Spleen (tissue), 11 donors: ENCODE results near the gene CSHL1. TPM values are rescaled to one million over a fixed set of nuclear protein-coding genes. Genes with fewer than 3 reads are reported as not detected.

ENCODE experiments used
- DNase-seq: peaks from one replicate; pipeline ENCODE4 v3.0.0-alpha.2; 2020
- H3K27ac ChIP-seq, 8 donors: fragments of 200-600 bp; sonication (generic) in 7 of 8; 1 replicate in 4 of 8; 2 replicates in 4 of 8; pipeline versions ENCODE4 v1.5.0 to v1.8.0; 2016 to 2021; ENCODE audit warnings: inconsistent platforms in 4 of 8, mild to moderate bottlenecking in 4 of 8, moderate library complexity in 1 of 8
- H3K27me3 ChIP-seq, 7 donors: fragments of 200-600 bp; sonication (generic) in 6 of 7; replicated peaks in 1 of 7; 1 replicate in 4 of 7; 2 replicates in 3 of 7; pipeline versions ENCODE4 v1.5.0 to v1.8.0; 2016 to 2021; ENCODE audit warnings: inconsistent platforms in 3 of 7, mild to moderate bottlenecking in 1 of 7
- H3K36me3 ChIP-seq, 6 donors: fragments of 200-600 bp; sonication (generic) in 5 of 6; 1 replicate in 4 of 6; 2 replicates in 2 of 6; pipeline versions ENCODE4 v1.5.0 to v1.8.0; 2016 to 2021; ENCODE audit warnings: inconsistent platforms in 2 of 6
- H3K4me1 ChIP-seq, 6 donors: fragments of 200-600 bp; sonication (generic) in 5 of 6; 1 replicate in 3 of 6; 2 replicates in 3 of 6; pipeline versions ENCODE4 v1.5.0 to v1.8.0; 2016 to 2021; ENCODE audit warnings: inconsistent platforms in 3 of 6
- H3K4me3 ChIP-seq, 8 donors: fragments of 200-600 bp; sonication (generic) in 7 of 8; 1 replicate in 4 of 8; 2 replicates in 4 of 8; pipeline versions ENCODE4 v1.5.0 to v1.8.0; 2016 to 2021; ENCODE audit warnings: inconsistent platforms in 4 of 8, mild to moderate bottlenecking in 4 of 8, moderate library complexity in 2 of 8
- H3K9me3 ChIP-seq, 8 donors: fragments of 200-600 bp; sonication (generic) in 7 of 8; 1 replicate in 4 of 8; 2 replicates in 4 of 8; pipeline versions ENCODE4 v1.5.0 to v1.8.0; 2016 to 2021; ENCODE audit warnings: inconsistent platforms in 4 of 8
- POLR2A ChIP-seq, 3 donors: fragments of 450-650 bp; IDR thresholded peaks; one replicate each; pipeline ENCODE4 v1.5.1; 2017; ENCODE audit warnings: antibody characterized with exemption in 3 of 3, mild to moderate bottlenecking in 1 of 3
- POLR2AphosphoS5 ChIP-seq, 3 donors: sonication (generic); formaldehyde crosslinking; IDR thresholded peaks; one replicate each; pipeline ENCODE4 v1.5.1; 2017; ENCODE audit warnings: antibody characterized with exemption in 3 of 3
- WGBS, 5 donors: extraction: QIAGEN DNeasy Blood & Tissue Kit in 3 of 5; methylation state at CpG; one replicate each; pipeline versions ENCODE4 v1.1.5 to v1.1.7; 2013 to 2018; 5-methylcytosine and 5-hydroxymethylcytosine counted together
- intact Hi-C: fragments of 100-400 bp; cut with DNase I; formaldehyde crosslinking; loops from one replicate; pipeline ENCODE4 v1.15.0; 2023; ENCODE audit warnings: low total_unique reads
- polyA plus RNA-seq, 3 donors: library from polyadenylated mRNA; stranded (reverse); fragments of 200-250 nt; gene quantifications; one replicate each; pipeline ENCODE4 v1.2.1, GENCODE V29; 2013
- total RNA-seq, 7 donors: library from RNA; depleted of rRNA in 3 of 7; stranded (reverse); fragments of >200 nt in 3 of 7; fragmentation: NEBNext Ultra II Directional in 4 of 7; extraction: Animal tissue kit (Norgen Biotek cat#: 25700) in 4 of 7; gene quantifications; one replicate each; pipeline versions ENCODE4 v1.1.0 to v1.2.1, GENCODE V29; 2016 to 2021
- TF ChIP-seq, protein P1 (sequence below), 11 experiments: fragments of 200-600 bp in 7 of 11; fragments of 450-650 bp in 4 of 11; sonication (generic) in 4 of 11; IDR thresholded peaks in 8 of 11; conservative IDR thresholded peaks in 3 of 11; 1 replicate in 7 of 11; 2 replicates in 4 of 11; pipeline versions ENCODE4 v1.4.0 to v1.8.0; 2016 to 2021; ENCODE audit warnings: antibody characterized with exemption in 11 of 11, inconsistent platforms in 4 of 11, mild to moderate bottlenecking in 1 of 11
- donor health status: healthy with polysubstance abuse.
- donor health status: DM: no; HTN: no; CAD: no; lungs with moderate emphysema.
- donor health status: DM: no; HTN: no; CAD: no.
- donor health status: Bipolar disorder and iron deficiency.
- donor health status: healthy.
- donor health status: DM: no; HTN: no; CAD: no.
- donor health status: DM: yes; HTN: yes; CAD: no.

The CSHL1 gene
- total and polyA plus RNA-seq, 10 donors: 0.06 TPM; not detected in 9

- H3K9me3 ChIP-seq: no peaks in the 10 kb centered on the region
- no peak overlapping the region for H3K4me3 ChIP-seq
- TF ChIP-seq, protein P1, sequence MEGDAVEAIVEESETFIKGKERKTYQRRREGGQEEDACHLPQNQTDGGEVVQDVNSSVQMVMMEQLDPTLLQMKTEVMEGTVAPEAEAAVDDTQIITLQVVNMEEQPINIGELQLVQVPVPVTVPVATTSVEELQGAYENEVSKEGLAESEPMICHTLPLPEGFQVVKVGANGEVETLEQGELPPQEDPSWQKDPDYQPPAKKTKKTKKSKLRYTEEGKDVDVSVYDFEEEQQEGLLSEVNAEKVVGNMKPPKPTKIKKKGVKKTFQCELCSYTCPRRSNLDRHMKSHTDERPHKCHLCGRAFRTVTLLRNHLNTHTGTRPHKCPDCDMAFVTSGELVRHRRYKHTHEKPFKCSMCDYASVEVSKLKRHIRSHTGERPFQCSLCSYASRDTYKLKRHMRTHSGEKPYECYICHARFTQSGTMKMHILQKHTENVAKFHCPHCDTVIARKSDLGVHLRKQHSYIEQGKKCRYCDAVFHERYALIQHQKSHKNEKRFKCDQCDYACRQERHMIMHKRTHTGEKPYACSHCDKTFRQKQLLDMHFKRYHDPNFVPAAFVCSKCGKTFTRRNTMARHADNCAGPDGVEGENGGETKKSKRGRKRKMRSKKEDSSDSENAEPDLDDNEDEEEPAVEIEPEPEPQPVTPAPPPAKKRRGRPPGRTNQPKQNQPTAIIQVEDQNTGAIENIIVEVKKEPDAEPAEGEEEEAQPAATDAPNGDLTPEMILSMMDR (IDR thresholded peaks at IDR 0.05 in 8 of 11, conservative IDR thresholded peaks at IDR 0.05 in 3 of 11): no peak
- no peak for TF ChIP-seq POLR2AphosphoS5 (IDR thresholded peaks at IDR 0.05)
- no peak for TF ChIP-seq POLR2A (IDR thresholded peaks at IDR 0.05)
- H3K27ac ChIP-seq: no peak overlapping the region
- no peak for DNase-seq
- intact Hi-C loops: no loop called here
- H3K27me3 ChIP-seq: no peaks in the 10 kb centered on the region
- 77 to 91% (median 87%) methylated on average over 17 to 18 of the region's 18 CpGs for WGBS, 5 donors
- peaks cover 18 to 94% (median 49%) of the 10 kb centered on the region in 6 donors for H3K4me1 ChIP-seq
- no peaks in the 10 kb centered on the region for H3K36me3 ChIP-seq
These were observed 38.7 kb upstream of the CSHL1 start for GRCh38 chr17:63949576-63950250.

DNA sequence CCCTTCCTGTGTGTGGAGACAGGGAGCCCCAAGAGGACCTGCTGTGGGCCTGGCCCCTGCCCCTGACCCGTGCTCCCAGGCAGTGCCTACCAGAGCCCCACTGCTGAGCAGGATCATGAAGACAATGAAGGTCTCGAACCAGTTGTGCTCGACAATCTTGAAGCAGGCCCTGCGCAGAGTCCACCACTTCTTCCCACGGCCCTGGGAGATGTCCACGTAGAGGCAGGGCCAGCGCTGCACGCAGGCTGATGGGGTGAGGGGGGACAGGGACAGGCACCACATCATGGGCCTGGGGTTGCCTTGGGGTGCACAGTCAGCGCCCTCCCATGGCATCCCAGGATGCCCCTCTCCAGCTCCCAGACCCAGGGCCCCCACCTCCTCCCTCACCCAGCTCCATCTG, 37.5 kb upstream of the CSHL1 start:
- no peaks in the 10 kb centered on the region for H3K27me3 ChIP-seq
- TF ChIP-seq, protein P1 (IDR thresholded peaks at IDR 0.05 in 8 of 11, conservative IDR thresholded peaks at IDR 0.05 in 3 of 11): no peak
- TF ChIP-seq POLR2AphosphoS5 (IDR thresholded peaks at IDR 0.05) (no peak), POLR2A (IDR thresholded peaks at IDR 0.05) (no peak)
- no peaks in the 10 kb centered on the region for H3K36me3 ChIP-seq
- no peak overlapping the region for H3K27ac ChIP-seq
- peak; percentile 66 for DNase-seq
- intact Hi-C loops: no loop called here
- 93 to 95% (median 95%) methylated on average over 9 of the region's 9 CpGs for WGBS, 5 donors
- peaks cover 11 to 84% (median 38%) of the 10 kb centered on the region in 6 donors for H3K4me1 ChIP-seq
- H3K9me3 ChIP-seq: no peaks in the 10 kb centered on the region
- no peak overlapping the region for H3K4me3 ChIP-seq

- WGBS, 5 donors: 65 to 81% (median 72%) methylated on average over 10 to 18 of the region's 18 CpGs
- intact Hi-C loops: no loop called here
- no peaks in the 10 kb centered on the region for H3K9me3 ChIP-seq
- no peak overlapping the region for H3K27ac ChIP-seq
- peak; percentile 77 for DNase-seq
- TF ChIP-seq, protein P1 (IDR thresholded peaks at IDR 0.05 in 8 of 11, conservative IDR thresholded peaks at IDR 0.05 in 3 of 11): no peak
- TF ChIP-seq POLR2A (IDR thresholded peaks at IDR 0.05) (no peak), POLR2AphosphoS5 (IDR thresholded peaks at IDR 0.05) (no peak)
- H3K4me3 ChIP-seq: no peak overlapping the region
- H3K27me3 ChIP-seq: no peaks in the 10 kb centered on the region
- no peaks in the 10 kb centered on the region for H3K36me3 ChIP-seq
- peaks cover 10 to 77% (median 31%) of the 10 kb centered on the region in 6 donors for H3K4me1 ChIP-seq
These were observed 36.8 kb upstream of the CSHL1 start for GRCh38 chr17:63947711-63948330.
